Transverse colon (tissue), 4 donors: ENCODE measurements around the gene CCNT1.

ENCODE experiments used
- EP300 ChIP-seq: sonication (generic); formaldehyde crosslinking; IDR thresholded peaks from one replicate; pipeline ENCODE4 v1.6.1; 2017; ENCODE audit warnings: antibody characterized with exemption, low read depth
- POLR2A ChIP-seq: fragments of 450-650 bp; IDR thresholded peaks from one replicate; pipeline ENCODE4 v1.6.1; 2016; ENCODE audit warnings: antibody characterized with exemption, mild to moderate bottlenecking, moderate library complexity
- POLR2AphosphoS5 ChIP-seq, 3 donors: sonication (generic); formaldehyde crosslinking; IDR thresholded peaks; one replicate each; pipeline ENCODE4 v1.6.1; 2016; ENCODE audit warnings: antibody characterized with exemption in 3 of 3
- TF ChIP-seq, protein P1 (sequence below), 5 experiments: fragments of 200-600 bp in 3 of 5; fragments of 450-650 bp in 2 of 5; sonication (generic) in 3 of 5; IDR thresholded peaks; 1 replicate in 2 of 5; 2 replicates in 3 of 5; pipeline ENCODE4 v1.5.1; 2016 to 2017; ENCODE audit warnings: antibody characterized with exemption in 5 of 5, inconsistent platforms in 3 of 5, mild to moderate bottlenecking in 2 of 5, moderate library complexity in 1 of 5

DNA sequence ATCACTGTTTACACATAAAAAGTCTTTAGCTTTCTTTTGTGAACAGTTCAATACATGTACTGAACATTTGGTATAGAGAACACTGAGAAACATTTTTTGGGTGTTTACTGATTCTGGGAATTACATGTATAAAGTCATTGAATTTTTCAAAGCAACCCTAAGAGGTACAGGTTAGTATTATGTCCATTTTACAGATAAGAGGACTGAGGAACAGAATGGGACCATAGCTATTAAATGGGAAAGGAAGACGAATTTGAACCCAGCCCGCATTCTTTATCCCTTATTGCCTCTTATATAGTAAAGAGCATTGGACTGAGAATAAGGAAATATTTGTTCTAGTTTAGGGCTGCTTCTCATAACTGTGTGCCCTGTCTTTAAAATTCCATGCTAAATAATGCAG is 33.6 kb downstream of the CCNT1 start:
- TF ChIP-seq POLR2A (no peak), POLR2AphosphoS5 (IDR thresholded peaks at IDR 0.05) (no peak), EP300 (no peak)
- TF ChIP-seq, protein P1, sequence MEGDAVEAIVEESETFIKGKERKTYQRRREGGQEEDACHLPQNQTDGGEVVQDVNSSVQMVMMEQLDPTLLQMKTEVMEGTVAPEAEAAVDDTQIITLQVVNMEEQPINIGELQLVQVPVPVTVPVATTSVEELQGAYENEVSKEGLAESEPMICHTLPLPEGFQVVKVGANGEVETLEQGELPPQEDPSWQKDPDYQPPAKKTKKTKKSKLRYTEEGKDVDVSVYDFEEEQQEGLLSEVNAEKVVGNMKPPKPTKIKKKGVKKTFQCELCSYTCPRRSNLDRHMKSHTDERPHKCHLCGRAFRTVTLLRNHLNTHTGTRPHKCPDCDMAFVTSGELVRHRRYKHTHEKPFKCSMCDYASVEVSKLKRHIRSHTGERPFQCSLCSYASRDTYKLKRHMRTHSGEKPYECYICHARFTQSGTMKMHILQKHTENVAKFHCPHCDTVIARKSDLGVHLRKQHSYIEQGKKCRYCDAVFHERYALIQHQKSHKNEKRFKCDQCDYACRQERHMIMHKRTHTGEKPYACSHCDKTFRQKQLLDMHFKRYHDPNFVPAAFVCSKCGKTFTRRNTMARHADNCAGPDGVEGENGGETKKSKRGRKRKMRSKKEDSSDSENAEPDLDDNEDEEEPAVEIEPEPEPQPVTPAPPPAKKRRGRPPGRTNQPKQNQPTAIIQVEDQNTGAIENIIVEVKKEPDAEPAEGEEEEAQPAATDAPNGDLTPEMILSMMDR (IDR thresholded peaks at IDR 0.05) = no peak
